ENCODE measurements around the gene RBKS. TPM values are rescaled to one million over a fixed set of nuclear protein-coding genes. Genes with fewer than 3 reads are reported as not detected.

RBKS gene
- total RNA-seq, 3 donors from 2014 or later = 0.79 to 1.6 (median 1.2) TPM

- H3K9me3 Mint-ChIP-seq = no peaks in the 10 kb centered on the region
- H3K36me3 Mint-ChIP-seq (ENCODE audit: insufficient read depth) = peaks cover 2% of the 10 kb centered on the region
- no peak for DNase-seq
- H3K27me3 Mint-ChIP-seq (ENCODE audit: low read depth) = no peaks in the 10 kb centered on the region
- H3K4me1 Mint-ChIP-seq (ENCODE audit: low read depth) = no peaks in the 10 kb centered on the region
- ATAC-seq = no peak
- H3K4me3 Mint-ChIP-seq = no peak overlapping the region
Observed at GRCh38 chr2:27799646-27800010, 90.6 kb downstream of the RBKS start.

- Mint-ChIP-seq H3K36me3 (ENCODE audit: insufficient read depth) (peaks cover 2% of the 10 kb centered on the region), H3K4me3 (no peak overlapping the region), H3K9me3 (no peaks in the 10 kb centered on the region), H3K27me3 (ENCODE audit: low read depth) (no peaks in the 10 kb centered on the region), H3K4me1 (ENCODE audit: low read depth) (no peaks in the 10 kb centered on the region)
- DNase-seq (no peak), ATAC-seq (no peak)
Observed at GRCh38 chr2:27798948-27799645, 91.1 kb downstream of the RBKS start.

GRCh38 chr2:27798486-27798885, 91.7 kb downstream of the RBKS start:
- DNase-seq (no peak), ATAC-seq (no peak)
- H3K4me1 Mint-ChIP-seq (ENCODE audit: low read depth) = no peaks in the 10 kb centered on the region
- H3K4me3 Mint-ChIP-seq = no peak overlapping the region
- no peaks in the 10 kb centered on the region for H3K27me3 Mint-ChIP-seq (ENCODE audit: low read depth)
- no peaks in the 10 kb centered on the region for H3K9me3 Mint-ChIP-seq
- peaks cover 4% of the 10 kb centered on the region for H3K36me3 Mint-ChIP-seq (ENCODE audit: insufficient read depth)

- ATAC-seq = no peak
- DNase-seq = no peak
- Mint-ChIP-seq H3K9me3 (no peaks in the 10 kb centered on the region), H3K36me3 (ENCODE audit: insufficient read depth) (peaks cover 4% of the 10 kb centered on the region), H3K4me3 (no peak overlapping the region), H3K4me1 (ENCODE audit: low read depth) (no peaks in the 10 kb centered on the region), H3K27me3 (ENCODE audit: low read depth) (no peaks in the 10 kb centered on the region)
Observed at GRCh38 chr2:27797841-27798240, 92.3 kb downstream of the RBKS start.

GRCh38 chr2:27796791-27797765, 93.1 kb downstream of the RBKS start:
- Mint-ChIP-seq H3K4me1 (ENCODE audit: low read depth) (no peaks in the 10 kb centered on the region), H3K36me3 (ENCODE audit: insufficient read depth) (peaks cover 4% of the 10 kb centered on the region), H3K9me3 (no peaks in the 10 kb centered on the region), H3K27me3 (ENCODE audit: low read depth) (no peaks in the 10 kb centered on the region), H3K4me3 (no peak overlapping the region)
- ATAC-seq (no peak), DNase-seq (no peak)

GRCh38 chr2:27795868-27796277, 94.3 kb downstream of the RBKS start:
- H3K36me3 Mint-ChIP-seq (ENCODE audit: insufficient read depth) = peaks cover 6% of the 10 kb centered on the region
- H3K4me3 Mint-ChIP-seq = no peak overlapping the region

GRCh38 chr2:27795093-27795834, 94.9 kb downstream of the RBKS start:
- ATAC-seq (no peak), DNase-seq (no peak)
- no peak overlapping the region for H3K4me3 Mint-ChIP-seq
- H3K36me3 Mint-ChIP-seq (ENCODE audit: insufficient read depth) = peaks cover 7% of the 10 kb centered on the region
- no peaks in the 10 kb centered on the region for H3K27me3 Mint-ChIP-seq (ENCODE audit: low read depth)
- no peaks in the 10 kb centered on the region for H3K4me1 Mint-ChIP-seq (ENCODE audit: low read depth)
- no peaks in the 10 kb centered on the region for H3K9me3 Mint-ChIP-seq

More at GRCh38 chr2:27795868-27796277, 94.3 kb downstream of the RBKS start:
- H3K27me3 Mint-ChIP-seq (ENCODE audit: low read depth) = no peaks in the 10 kb centered on the region
- ATAC-seq (no peak), DNase-seq (no peak)
- H3K9me3 Mint-ChIP-seq = no peaks in the 10 kb centered on the region
- H3K4me1 Mint-ChIP-seq (ENCODE audit: low read depth) = no peaks in the 10 kb centered on the region

- Mint-ChIP-seq H3K27me3 (ENCODE audit: low read depth) (no peaks in the 10 kb centered on the region), H3K4me3 (no peak overlapping the region), H3K36me3 (ENCODE audit: insufficient read depth) (peaks cover 9% of the 10 kb centered on the region), H3K4me1 (ENCODE audit: low read depth) (no peaks in the 10 kb centered on the region), H3K9me3 (no peaks in the 10 kb centered on the region)
- ATAC-seq (no peak), DNase-seq (no peak)
Observed at GRCh38 chr2:27792759-27793158, 97.4 kb downstream of the RBKS start.

GRCh38 chr2:27790796-27791195, 99.4 kb downstream of the RBKS start:
- H3K27me3 Mint-ChIP-seq (ENCODE audit: low read depth) = no peaks in the 10 kb centered on the region
- H3K36me3 Mint-ChIP-seq (ENCODE audit: insufficient read depth) = peaks cover 8% of the 10 kb centered on the region
- no peak for DNase-seq
- no peak overlapping the region for H3K4me3 Mint-ChIP-seq
- no peaks in the 10 kb centered on the region for H3K9me3 Mint-ChIP-seq
- H3K4me1 Mint-ChIP-seq (ENCODE audit: low read depth) = no peaks in the 10 kb centered on the region
- no peak for ATAC-seq

GRCh38 chr2:27782701-27783100, 107.5 kb downstream of the RBKS start:
- no peaks in the 10 kb centered on the region for H3K9me3 Mint-ChIP-seq
- H3K36me3 Mint-ChIP-seq (ENCODE audit: insufficient read depth) = peaks cover 32% of the 10 kb centered on the region
- H3K4me3 Mint-ChIP-seq = no peak overlapping the region
- no peaks in the 10 kb centered on the region for H3K27me3 Mint-ChIP-seq (ENCODE audit: low read depth)
- DNase-seq (no peak), ATAC-seq (no peak)
- peaks cover 13% of the 10 kb centered on the region for H3K4me1 Mint-ChIP-seq (ENCODE audit: low read depth)

GRCh38 chr2:27781496-27781895, 108.7 kb downstream of the RBKS start:
- Mint-ChIP-seq H3K27me3 (ENCODE audit: low read depth) (no peaks in the 10 kb centered on the region), H3K36me3 (ENCODE audit: insufficient read depth) (peaks cover 34% of the 10 kb centered on the region), H3K4me3 (no peak overlapping the region), H3K9me3 (no peaks in the 10 kb centered on the region), H3K4me1 (ENCODE audit: low read depth) (peaks cover 18% of the 10 kb centered on the region)
- ATAC-seq (no peak), DNase-seq (no peak)

GRCh38 chr2:27779417-27780055, 110.7 kb downstream of the RBKS start:
- ATAC-seq (no peak), DNase-seq (no peak)
- Mint-ChIP-seq H3K9me3 (no peaks in the 10 kb centered on the region), H3K4me3 (no peak overlapping the region), H3K27me3 (ENCODE audit: low read depth) (no peaks in the 10 kb centered on the region), H3K4me1 (ENCODE audit: low read depth) (peaks cover 28% of the 10 kb centered on the region), H3K36me3 (ENCODE audit: insufficient read depth) (peaks cover 42% of the 10 kb centered on the region)

- no peaks in the 10 kb centered on the region for H3K27me3 Mint-ChIP-seq (ENCODE audit: low read depth)
Observed at GRCh38 chr2:27776696-27777095, 113.5 kb downstream of the RBKS start.

GRCh38 chr2:27776097-27776496, 114.1 kb downstream of the RBKS start:
- Mint-ChIP-seq H3K27me3 (ENCODE audit: low read depth) (no peaks in the 10 kb centered on the region), H3K9me3 (no peaks in the 10 kb centered on the region), H3K4me1 (ENCODE audit: low read depth) (peaks cover 50% of the 10 kb centered on the region), H3K4me3 (no peak overlapping the region), H3K36me3 (ENCODE audit: insufficient read depth) (peaks cover 48% of the 10 kb centered on the region)
- no peak for DNase-seq
- ATAC-seq = no peak

More at GRCh38 chr2:27776696-27777095, 113.5 kb downstream of the RBKS start:
- no peaks in the 10 kb centered on the region for H3K9me3 Mint-ChIP-seq
- no peak for ATAC-seq
- H3K4me3 Mint-ChIP-seq = no peak overlapping the region
- peaks cover 49% of the 10 kb centered on the region for H3K4me1 Mint-ChIP-seq (ENCODE audit: low read depth)
- no peak for DNase-seq
- H3K36me3 Mint-ChIP-seq (ENCODE audit: insufficient read depth) = peaks cover 51% of the 10 kb centered on the region

Measured in activated T-cell treated with anti-CD3 and anti-CD28 coated beads, Interleukin-2, amount 50 U/mL, for 4 hours (primary cell).